Panc1 (cell line): ENCODE data around the gene HTRA2. TPM values are rescaled to one million over a fixed set of nuclear protein-coding genes. Genes with fewer than 3 reads are reported as not detected.

Experiments
- ATAC-seq: fragments of 200-7000 bp; cut with Tn5 transposase; 2 replicates; pipeline ENCODE4 v1.9.1; 2020; ENCODE audit warnings: mild to moderate bottlenecking, moderate library complexity
- BruUV-seq: library from RNA; stranded (reverse); fragments of 400-500 nt; replicated peaks from 2 replicates; lab custom pipeline; 2021; lab: Mats Ljungman, UMichigan
- CTCF ChIA-PET: fragments of 300-600 bp; sonication (Branson Sonifier 250); formaldehyde crosslinking; loops from one replicate; lab custom pipeline; 2022; ENCODE audit warnings: antibody characterized with exemption; lab: Charles Lee
- POLR2A ChIA-PET: fragments of 300-600 bp; sonication (Branson Sonifier 250); formaldehyde crosslinking; loops from one replicate; lab custom pipeline; 2022; ENCODE audit warnings: antibody characterized with exemption; lab: Charles Lee
- DNase-seq: peaks from one replicate; pipeline ENCODE4 v3.0.0-alpha.2; 2010; ENCODE audit warnings: low read depth, low spot score
- H3K27ac ChIP-seq: 2 replicates; pipeline ENCODE4 v1.5.1; 2011; ENCODE audit warnings: mild to moderate bottlenecking, low read length, inconsistent platforms
- H3K27me3 ChIP-seq: fragments of 200-500 bp; sonication (Bioruptor generic); 2 replicates; pipeline ENCODE4 v1.6.0; 2014; ENCODE audit warnings: low read length, inconsistent platforms; ENCODE audit not compliant: control insufficient read depth, insufficient read depth
- H3K36me3 ChIP-seq: fragments of 200-500 bp; sonication (Bioruptor generic); 2 replicates; pipeline ENCODE4 v1.5.1; 2014; ENCODE audit warnings: inconsistent platforms, mild to moderate bottlenecking, low read length, moderate library complexity; ENCODE audit not compliant: control insufficient read depth, insufficient read depth
- H3K4me1 ChIP-seq: 2 replicates; pipeline ENCODE4 v1.5.1; 2011; ENCODE audit warnings: inconsistent platforms, mild to moderate bottlenecking, low read length, moderate library complexity; ENCODE audit not compliant: control insufficient read depth, insufficient read depth
- H3K4me3 ChIP-seq, 2 experiments: 2 replicates each; pipeline ENCODE4 v1.5.1; 2011 to 2012; ENCODE audit warnings: low read depth in 2 of 2, low read length in 2 of 2, mild to moderate bottlenecking in 2 of 2, inconsistent platforms in 1 of 2, moderate library complexity in 1 of 2
- H3K9me3 ChIP-seq: fragments of 200-500 bp; sonication (Bioruptor generic); 2 replicates; pipeline ENCODE4 v1.5.1; 2014; ENCODE audit warnings: low read depth, mild to moderate bottlenecking, inconsistent platforms, low read length, moderate library complexity; ENCODE audit not compliant: control insufficient read depth, insufficient read depth
- CTCF ChIP-seq: fragments of 450-650 bp; IDR thresholded peaks from 2 replicates; pipeline ENCODE4 v1.5.1; 2017; ENCODE audit warnings: mild to moderate bottlenecking
- POLR2AphosphoS5 ChIP-seq: IDR thresholded peaks from 2 replicates; pipeline ENCODE4 v1.6.1; 2012; ENCODE audit warnings: mild to moderate bottlenecking, low read depth, low read length, moderate library complexity
- SIN3A ChIP-seq: IDR thresholded peaks from 2 replicates; pipeline ENCODE4 v1.6.1; 2012; ENCODE audit warnings: low read depth, mild to moderate bottlenecking, low read length, moderate library complexity, borderline replicate concordance; ENCODE audit not compliant: insufficient read depth
- TCF7L2 ChIP-seq: IDR thresholded peaks from 2 replicates; pipeline ENCODE4 v1.6.1; 2011; ENCODE audit warnings: mild to moderate bottlenecking, low read depth, low read length, inconsistent platforms
- in situ Hi-C: cut with HindIII; loops from 2 replicates; pipeline ENCODE4 v1.10.0; 2016; ENCODE audit warnings: low sequenced_read_pairs, low pct_unique_long_range_greater_than_20kb
- intact Hi-C: fragments of 100-400 bp; cut with micrococcal nuclease; formaldehyde crosslinking; loops from one replicate; pipeline ENCODE4 v1.10.0; 2022; ENCODE audit not compliant: unreplicated experiment
- total RNA-seq: library from RNA; stranded (reverse); gene quantifications from one replicate; pipeline ENCODE4 v1.2.1, GENCODE V29; 2021; ENCODE audit not compliant: unreplicated experiment
- TF ChIP-seq, protein P1 (sequence below), 2 experiments: IDR thresholded peaks; 2 replicates each; pipeline ENCODE4 v1.6.1; 2011 to 2012; ENCODE audit warnings: low read depth in 2 of 2, control low read depth in 1 of 2, low read length in 1 of 2, mild to moderate bottlenecking in 1 of 2, moderate library complexity in 1 of 2; ENCODE audit not compliant: insufficient read depth in 1 of 2

Gene HTRA2
- total RNA-seq, 1 experiment from 2014 or later: 21.2 TPM

DNA sequence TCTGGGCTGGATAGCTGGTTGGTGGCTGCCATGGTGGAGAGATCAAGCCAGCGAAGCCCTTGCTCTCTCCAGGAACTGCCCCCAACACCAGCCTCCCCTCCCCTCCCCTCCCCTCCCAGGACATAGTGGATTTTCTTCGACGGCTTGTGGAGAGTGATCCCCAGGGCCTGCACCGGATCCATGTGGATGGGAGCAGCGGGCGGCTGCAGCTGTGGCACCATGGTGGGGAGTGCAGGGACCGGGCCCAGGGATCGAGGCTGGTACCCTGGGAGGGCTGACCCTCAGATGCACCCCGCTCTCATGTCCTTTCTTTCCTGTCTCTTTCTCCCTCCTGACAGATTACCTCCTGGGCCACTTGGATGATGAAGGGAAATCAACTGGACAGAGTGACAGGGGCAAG lies 39.8 kb upstream of the HTRA2 start:
- in situ Hi-C loops (no loop called here), intact Hi-C loops (no loop called here)
- H3K4me1 ChIP-seq: no peaks in the 10 kb centered on the region
- ATAC-seq: no peak
- TF ChIP-seq POLR2AphosphoS5: no peak
- TF ChIP-seq, protein P1, sequence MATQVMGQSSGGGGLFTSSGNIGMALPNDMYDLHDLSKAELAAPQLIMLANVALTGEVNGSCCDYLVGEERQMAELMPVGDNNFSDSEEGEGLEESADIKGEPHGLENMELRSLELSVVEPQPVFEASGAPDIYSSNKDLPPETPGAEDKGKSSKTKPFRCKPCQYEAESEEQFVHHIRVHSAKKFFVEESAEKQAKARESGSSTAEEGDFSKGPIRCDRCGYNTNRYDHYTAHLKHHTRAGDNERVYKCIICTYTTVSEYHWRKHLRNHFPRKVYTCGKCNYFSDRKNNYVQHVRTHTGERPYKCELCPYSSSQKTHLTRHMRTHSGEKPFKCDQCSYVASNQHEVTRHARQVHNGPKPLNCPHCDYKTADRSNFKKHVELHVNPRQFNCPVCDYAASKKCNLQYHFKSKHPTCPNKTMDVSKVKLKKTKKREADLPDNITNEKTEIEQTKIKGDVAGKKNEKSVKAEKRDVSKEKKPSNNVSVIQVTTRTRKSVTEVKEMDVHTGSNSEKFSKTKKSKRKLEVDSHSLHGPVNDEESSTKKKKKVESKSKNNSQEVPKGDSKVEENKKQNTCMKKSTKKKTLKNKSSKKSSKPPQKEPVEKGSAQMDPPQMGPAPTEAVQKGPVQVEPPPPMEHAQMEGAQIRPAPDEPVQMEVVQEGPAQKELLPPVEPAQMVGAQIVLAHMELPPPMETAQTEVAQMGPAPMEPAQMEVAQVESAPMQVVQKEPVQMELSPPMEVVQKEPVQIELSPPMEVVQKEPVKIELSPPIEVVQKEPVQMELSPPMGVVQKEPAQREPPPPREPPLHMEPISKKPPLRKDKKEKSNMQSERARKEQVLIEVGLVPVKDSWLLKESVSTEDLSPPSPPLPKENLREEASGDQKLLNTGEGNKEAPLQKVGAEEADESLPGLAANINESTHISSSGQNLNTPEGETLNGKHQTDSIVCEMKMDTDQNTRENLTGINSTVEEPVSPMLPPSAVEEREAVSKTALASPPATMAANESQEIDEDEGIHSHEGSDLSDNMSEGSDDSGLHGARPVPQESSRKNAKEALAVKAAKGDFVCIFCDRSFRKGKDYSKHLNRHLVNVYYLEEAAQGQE (IDR thresholded peaks at IDR 0.05; ENCODE audit: insufficient read depth in 1 of 2, low read depth in 2 of 2, low read length in 1 of 2): no peak
- TF ChIP-seq TCF7L2: no peak
- no peak for TF ChIP-seq CTCF
- TF ChIP-seq SIN3A: no peak
- H3K36me3 ChIP-seq: no peaks in the 10 kb centered on the region; the same call in none of the 2 replicates
- H3K9me3 ChIP-seq: no peaks in the 10 kb centered on the region
- H3K4me3 ChIP-seq: no peak overlapping the region
- CTCF ChIA-PET: no interaction called here
- no peaks in the 10 kb centered on the region for H3K27me3 ChIP-seq
- BruUV-seq: no TSS peak
- no peak overlapping the region for H3K27ac ChIP-seq
- POLR2A ChIA-PET: interaction anchor here (0.8 kb wide), 1 partner anchor 11 kb away, joined by 3 read pairs; no protein-coding TSS in a partner anchor
- no peak for DNase-seq

DNA sequence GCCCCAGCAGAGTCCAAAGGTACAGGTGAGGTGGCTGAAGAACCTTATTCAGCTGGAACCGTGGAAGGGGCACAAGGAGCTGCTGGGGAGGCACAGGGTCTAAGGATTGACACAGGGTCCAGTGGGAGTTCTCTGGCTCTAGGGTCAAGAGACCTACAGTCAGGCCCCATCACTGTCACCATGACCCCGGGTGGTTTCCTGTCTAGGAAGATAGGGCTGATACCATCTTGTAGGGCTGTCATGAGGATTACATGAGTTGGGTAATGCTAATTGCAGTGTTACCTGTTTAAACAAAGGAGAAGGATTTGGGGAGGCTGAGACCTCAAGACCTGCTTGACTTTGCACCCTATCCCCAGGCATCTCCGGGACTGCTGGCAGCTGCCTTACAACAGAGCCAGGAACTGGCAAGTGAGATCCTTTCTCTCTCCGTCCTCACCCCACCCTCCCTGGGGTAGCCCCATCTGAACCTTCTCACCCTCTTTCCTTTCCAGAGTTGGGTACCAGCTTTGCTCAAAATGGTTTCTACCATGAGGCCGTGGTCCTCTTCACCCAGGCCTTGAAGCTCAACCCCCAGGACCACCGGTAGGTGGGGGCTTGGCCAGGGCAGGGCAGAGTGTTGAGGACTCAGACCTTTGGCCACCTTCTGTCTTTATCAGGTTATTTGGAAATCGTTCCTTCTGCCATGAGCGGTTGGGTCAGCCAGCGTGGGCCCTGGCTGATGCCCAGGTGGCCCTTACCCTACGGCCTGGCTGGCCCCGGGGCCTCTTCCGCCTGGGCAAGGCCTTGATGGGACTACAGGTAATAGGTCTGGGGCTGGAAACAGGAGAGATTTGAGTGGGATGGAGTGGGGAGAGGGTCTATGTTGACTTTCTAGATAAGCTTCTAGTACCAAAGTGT lies 37.8 kb upstream of the HTRA2 start:
- no peaks in the 10 kb centered on the region for H3K9me3 ChIP-seq
- intact Hi-C loops: no loop called here
- no peak overlapping the region for H3K27ac ChIP-seq
- no peaks in the 10 kb centered on the region; the same call in none of the 2 replicates for H3K36me3 ChIP-seq
- no peak for ATAC-seq
- BruUV-seq: no TSS peak
- H3K4me3 ChIP-seq: no peak overlapping the region
- no peaks in the 10 kb centered on the region for H3K27me3 ChIP-seq
- POLR2A ChIA-PET: interaction anchor here (0.5 kb wide), 1 partner anchor 59 kb away, joined by 4 read pairs; no protein-coding TSS in a partner anchor
- no peaks in the 10 kb centered on the region for H3K4me1 ChIP-seq
- in situ Hi-C loops: no loop called here
- DNase-seq: no peak
- CTCF ChIA-PET: no interaction called here
- TF ChIP-seq SIN3A: no peak
- no peak for TF ChIP-seq CTCF
- TF ChIP-seq, protein P1 (IDR thresholded peaks at IDR 0.05; ENCODE audit: insufficient read depth in 1 of 2, low read depth in 2 of 2, low read length in 1 of 2): no peak
- TF ChIP-seq POLR2AphosphoS5: no peak
- no peak for TF ChIP-seq TCF7L2
